Small intestine (tissue), 7 donors: ENCODE measurements around the gene EFR3B. TPM values are rescaled to one million over a fixed set of nuclear protein-coding genes. Genes with fewer than 3 reads are reported as not detected.

Experiments used
- DNase-seq, 2 donors: peaks; one replicate each; pipeline versions ENCODE4 v3.0.0 to v3.0.0-alpha.2; 2013
- FAIRE-seq: peaks from 2 replicates; lab custom pipeline; 2012; peaks lifted over from hg19 to GRCh38; lab: Jason Lieb, UNC
- H3K27ac ChIP-seq, 3 donors: one replicate each; pipeline ENCODE4 v1.5.1; 2013; ENCODE audit warnings: low read length in 2 of 3, mild to moderate bottlenecking in 2 of 3, control low read depth in 1 of 3, inconsistent platforms in 1 of 3, low read depth in 1 of 3, moderate library complexity in 1 of 3
- H3K27me3 ChIP-seq, 3 donors: one replicate each; pipeline ENCODE4 v1.6.1; 2013; ENCODE audit warnings: low read length in 3 of 3, inconsistent platforms in 1 of 3; ENCODE audit not compliant: control insufficient read depth in 3 of 3, insufficient read depth in 3 of 3
- H3K36me3 ChIP-seq, 3 donors: one replicate each; pipeline ENCODE4 v1.6.1; 2013; ENCODE audit warnings: low read length in 3 of 3, inconsistent platforms in 1 of 3, low read depth in 1 of 3, mild to moderate bottlenecking in 1 of 3, moderate library complexity in 1 of 3; ENCODE audit not compliant: control insufficient read depth in 3 of 3, insufficient read depth in 2 of 3
- H3K4me1 ChIP-seq, 3 donors: one replicate each; pipeline ENCODE4 v1.6.1; 2013; ENCODE audit warnings: low read length in 2 of 3, inconsistent platforms in 1 of 3, low read depth in 1 of 3, mild to moderate bottlenecking in 1 of 3, moderate library complexity in 1 of 3; ENCODE audit not compliant: control insufficient read depth in 3 of 3, insufficient read depth in 2 of 3
- H3K4me3 ChIP-seq, 3 donors: one replicate each; pipeline ENCODE4 v1.5.1; 2013; ENCODE audit warnings: low read length in 3 of 3, control low read depth in 1 of 3, inconsistent platforms in 1 of 3, low read depth in 1 of 3, mild to moderate bottlenecking in 1 of 3, moderate library complexity in 1 of 3
- H3K9me3 ChIP-seq, 2 donors: one replicate each; pipeline ENCODE4 v1.6.1; 2013; ENCODE audit warnings: low read depth in 1 of 2, low read length in 1 of 2; ENCODE audit not compliant: control insufficient read depth in 2 of 2, insufficient read depth in 1 of 2
- WGBS, 3 donors: extraction: QIAGEN DNeasy Blood & Tissue Kit; methylation state at CpG; one replicate each; pipeline ENCODE4 v1.1.7; 2013; 5-methylcytosine and 5-hydroxymethylcytosine counted together
- polyA plus RNA-seq, 4 donors: library from polyadenylated mRNA; stranded (reverse) in 3 of 4; unstranded in 1 of 4; fragments of 200-250 nt in 3 of 4; fragments of 120-200 nt in 1 of 4; gene quantifications; one replicate each; pipeline versions ENCODE4 v1.2.1 to v1.2.3, GENCODE V29; 2013
- donor health status: healthy with polysubstance abuse.
- donor health status: control.
- donor health status: control.
- donor health status: Bipolar disorder and iron deficiency.
- donor health status: healthy.

EFR3B gene
- polyA plus RNA-seq, 4 donors: 0.88 to 3.0 TPM; not detected in 2

DNA sequence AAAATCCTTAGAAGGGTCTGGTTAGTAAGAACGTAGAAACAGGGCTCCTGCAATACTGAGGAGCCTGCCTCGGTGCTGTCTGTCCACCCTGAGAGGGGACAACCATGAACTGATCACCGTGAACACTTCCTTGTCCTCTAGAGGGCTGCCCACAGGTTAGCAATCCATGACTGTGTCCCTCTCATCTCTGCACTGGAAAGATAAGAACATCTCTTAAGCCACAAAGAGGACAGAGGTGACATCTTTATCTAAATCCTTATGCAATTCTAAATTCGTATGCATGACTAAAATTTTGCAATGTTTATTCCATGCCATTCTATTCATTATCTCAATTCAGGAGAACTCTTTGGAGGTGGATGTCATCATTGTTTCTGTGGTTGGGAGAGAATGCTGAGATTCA is 12.8 kb downstream of the EFR3B start:
- H3K36me3 ChIP-seq: no peaks in the 10 kb centered on the region
- WGBS, 3 donors: 69 to 82% (median 75%) methylated on average over 4 of the region's 4 CpGs
- no peak overlapping the region for H3K4me3 ChIP-seq
- no peaks in the 10 kb centered on the region for H3K9me3 ChIP-seq
- H3K27ac ChIP-seq: no peak overlapping the region
- FAIRE-seq: no peak
- no peaks in the 10 kb centered on the region for H3K27me3 ChIP-seq
- H3K4me1 ChIP-seq: no peaks in the 10 kb centered on the region
- DNase-seq: no peak

DNA sequence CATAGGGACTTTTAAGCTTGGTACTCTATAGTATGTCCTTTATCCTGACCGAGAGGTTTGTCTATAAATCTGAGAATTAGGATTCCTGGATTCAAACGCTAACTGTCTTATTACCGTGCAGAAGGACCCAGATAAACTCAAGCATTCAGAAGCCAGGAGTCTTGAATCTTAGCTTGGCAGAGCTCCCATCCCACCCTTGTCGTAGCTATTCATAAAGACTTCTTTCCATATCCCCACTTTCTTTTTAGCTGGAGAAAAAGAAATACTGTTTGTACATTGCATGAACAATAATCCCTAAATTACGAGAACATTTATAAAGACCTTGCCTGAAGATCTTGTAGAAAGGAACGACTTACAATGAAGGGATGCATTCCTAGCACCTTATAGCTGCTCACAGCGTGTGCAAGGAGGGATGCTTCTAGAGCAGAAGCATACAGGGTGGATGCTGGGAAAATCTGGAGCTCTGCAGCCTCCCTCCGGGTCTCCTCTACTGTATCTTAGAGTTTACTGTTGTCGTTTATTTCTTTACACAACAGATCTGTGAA is 13.6 kb downstream of the EFR3B start:
- Histone ChIP-seq H3K9me3 (no peaks in the 10 kb centered on the region), H3K36me3 (no peaks in the 10 kb centered on the region), H3K27ac (no peak overlapping the region), H3K4me1 (no peaks in the 10 kb centered on the region), H3K27me3 (no peaks in the 10 kb centered on the region), H3K4me3 (no peak overlapping the region)
- WGBS, 3 donors: 77 to 84% (median 81%) methylated on average over 9 of the region's 9 CpGs
- DNase-seq: no peak
- no peak for FAIRE-seq

DNA sequence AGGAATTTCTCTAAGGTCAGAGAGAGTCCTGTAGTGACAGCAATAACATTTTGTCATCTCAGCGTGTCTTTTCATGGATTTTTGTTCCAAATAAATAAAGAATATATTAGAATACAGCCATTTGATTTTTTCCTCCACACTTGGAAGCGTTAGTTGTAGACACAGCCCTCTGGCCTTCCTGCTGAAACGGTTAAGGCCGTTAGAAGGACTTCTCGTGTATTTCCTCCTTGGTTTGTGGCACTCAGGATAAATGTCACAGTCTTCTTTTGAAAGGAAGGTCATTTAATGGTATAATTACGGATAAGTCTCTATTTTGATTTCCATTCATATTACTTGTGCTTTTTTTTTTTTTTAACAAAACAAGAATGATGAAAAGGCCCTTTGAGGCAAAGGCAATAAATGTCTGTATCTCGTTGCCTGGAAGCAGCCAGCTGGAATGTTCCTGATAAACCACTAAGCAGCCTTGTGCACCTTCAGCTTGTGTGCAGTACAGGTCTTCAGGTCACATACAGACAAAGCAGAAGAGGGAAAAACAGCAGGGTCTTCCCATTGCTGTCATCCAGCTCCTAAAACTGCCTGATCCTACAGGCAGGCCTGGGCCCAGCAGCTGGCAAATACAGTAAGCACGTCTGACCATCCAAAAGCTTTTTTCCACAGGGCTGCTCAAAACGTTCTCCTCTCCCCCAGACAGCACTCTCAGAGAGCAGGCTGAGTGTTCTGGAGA is 14.4 kb downstream of the EFR3B start:
- Histone ChIP-seq H3K4me3 (no peak overlapping the region), H3K27ac (no peak overlapping the region), H3K4me1 (no peaks in the 10 kb centered on the region), H3K27me3 (no peaks in the 10 kb centered on the region), H3K9me3 (no peaks in the 10 kb centered on the region), H3K36me3 (no peaks in the 10 kb centered on the region)
- DNase-seq: peak in 1 of 2 donors; percentile 51
- no peak for FAIRE-seq
- WGBS, 3 donors: 10 to 45% (median 33%) methylated on average over 9 of the region's 9 CpGs

DNA sequence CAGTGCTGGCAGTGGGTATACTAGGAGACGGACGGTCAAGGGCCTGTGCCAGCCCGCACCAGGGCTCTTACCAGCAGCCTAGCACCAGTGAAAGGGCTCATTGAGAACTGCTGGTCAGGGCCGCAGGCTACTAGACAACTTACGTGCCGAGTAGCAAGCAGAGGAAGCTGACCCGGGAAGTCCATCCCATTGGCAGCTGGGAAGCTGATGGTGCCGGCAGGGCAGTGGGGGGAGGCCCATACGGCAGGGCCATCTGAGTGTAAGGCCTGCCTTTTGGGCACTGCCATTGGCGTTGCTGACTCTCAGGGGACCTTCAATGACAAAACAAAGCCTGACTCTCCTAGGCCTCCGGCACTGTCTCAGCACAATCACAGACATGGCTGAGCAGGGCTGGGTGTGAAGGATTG is 20.6 kb downstream of the EFR3B start:
- 85 to 94% (median 87%) methylated on average over 11 of the region's 11 CpGs for WGBS, 3 donors
- DNase-seq (no peak), FAIRE-seq (no peak)
- peaks cover 0 to 3% of the 10 kb centered on the region in 2 donors for H3K9me3 ChIP-seq
- no peaks in the 10 kb centered on the region for H3K4me1 ChIP-seq
- H3K4me3 ChIP-seq: no peak overlapping the region
- H3K36me3 ChIP-seq: no peaks in the 10 kb centered on the region
- H3K27me3 ChIP-seq: no peaks in the 10 kb centered on the region
- no peak overlapping the region for H3K27ac ChIP-seq

DNA sequence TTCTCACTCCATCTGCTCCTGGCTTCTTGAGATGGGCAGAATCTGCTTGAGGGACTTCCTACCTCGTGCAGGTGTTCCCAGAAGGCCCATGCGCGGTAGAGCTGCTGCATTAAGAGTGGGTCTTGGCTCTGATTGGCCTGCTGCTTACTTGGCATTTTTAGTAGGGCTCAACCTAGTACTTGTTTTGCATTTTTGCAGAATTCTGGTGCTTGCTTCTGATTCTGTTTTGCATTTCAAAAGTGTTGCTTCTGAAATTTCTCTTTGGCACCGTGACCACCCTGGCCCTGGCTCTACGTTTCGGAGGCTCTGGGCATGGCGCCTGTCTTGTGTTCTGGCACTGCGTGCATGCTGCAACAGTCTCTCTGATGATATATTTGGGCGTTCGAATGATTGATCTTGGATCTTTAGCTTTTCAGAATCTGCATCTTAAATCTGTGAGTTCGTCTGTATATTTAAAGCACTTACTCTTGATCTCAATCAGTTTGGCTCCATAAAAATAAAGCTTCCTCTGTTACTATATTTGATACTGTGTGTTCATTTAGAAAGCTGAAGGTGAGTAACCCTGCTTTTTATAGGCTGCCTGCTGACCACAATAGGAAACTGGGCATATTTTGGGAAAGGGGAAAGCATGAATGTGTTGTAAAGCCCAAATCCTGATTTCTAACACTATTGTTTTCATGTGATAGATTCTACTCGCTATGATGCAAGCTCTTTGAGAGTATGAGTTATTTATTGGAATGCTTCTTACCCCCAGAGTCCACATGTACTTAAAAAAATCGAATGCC is 22.2 kb downstream of the EFR3B start:
- DNase-seq (no peak), FAIRE-seq (no peak)
- no peaks in the 10 kb centered on the region for H3K27me3 ChIP-seq
- no peak overlapping the region for H3K27ac ChIP-seq
- WGBS, 3 donors: 72 to 89% (median 87%) methylated on average over 13 of the region's 13 CpGs
- H3K36me3 ChIP-seq: no peaks in the 10 kb centered on the region
- no peak overlapping the region for H3K4me3 ChIP-seq
- no peaks in the 10 kb centered on the region for H3K4me1 ChIP-seq
- H3K9me3 ChIP-seq: peaks cover 0 to 3% of the 10 kb centered on the region in 2 donors

DNA sequence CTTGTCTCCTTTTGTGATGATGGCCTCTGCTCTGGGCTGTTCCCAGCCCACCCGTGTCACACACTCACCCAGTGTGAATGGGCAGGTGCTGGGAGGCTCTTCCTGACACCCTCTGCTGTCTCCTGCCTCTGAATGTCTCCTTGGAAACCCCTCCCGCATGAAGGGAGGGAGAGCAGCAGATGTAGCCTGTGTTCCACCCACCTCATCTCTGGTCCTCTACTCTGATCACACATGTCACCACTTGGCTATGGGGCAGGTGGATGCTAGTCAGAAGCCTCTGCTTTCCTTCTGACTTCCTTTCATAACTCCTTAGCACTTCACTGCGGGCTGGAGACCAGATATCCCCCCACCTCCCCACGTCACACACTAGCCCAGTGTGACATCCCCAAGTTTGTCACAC is 23.9 kb downstream of the EFR3B start:
- no peak for FAIRE-seq
- 92 to 94% (median 92%) methylated on average over 4 of the region's 4 CpGs for WGBS, 3 donors
- Histone ChIP-seq H3K27me3 (no peaks in the 10 kb centered on the region), H3K4me1 (no peaks in the 10 kb centered on the region), H3K27ac (no peak overlapping the region), H3K4me3 (no peak overlapping the region), H3K9me3 (peaks cover 0 to 3% of the 10 kb centered on the region in 2 donors), H3K36me3 (no peaks in the 10 kb centered on the region)
- DNase-seq: no peak

DNA sequence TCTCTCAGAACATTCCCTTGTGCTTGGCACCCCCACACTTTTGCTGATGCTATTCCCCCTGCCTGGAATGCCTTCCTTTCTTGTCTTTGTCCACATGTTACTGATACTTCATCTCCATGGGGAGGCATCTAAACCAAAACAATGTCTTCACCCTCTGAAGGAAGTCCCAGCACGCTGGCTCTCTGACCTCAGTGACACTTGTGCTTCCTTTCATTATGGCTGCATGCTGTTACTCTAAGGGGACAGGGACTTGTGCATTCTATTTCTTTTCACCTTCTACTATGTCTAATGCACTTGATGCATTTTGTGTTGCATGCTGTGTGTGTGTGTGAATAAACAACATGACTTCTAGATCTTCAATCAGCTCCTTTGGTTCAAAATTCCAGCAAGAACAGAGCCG is 24.6 kb downstream of the EFR3B start:
- H3K4me1 ChIP-seq: no peaks in the 10 kb centered on the region
- H3K36me3 ChIP-seq: no peaks in the 10 kb centered on the region
- no peak overlapping the region for H3K4me3 ChIP-seq
- no peaks in the 10 kb centered on the region for H3K27me3 ChIP-seq
- WGBS, 3 donors: 87 to 97% (median 91%) methylated on average over 2 of the region's 2 CpGs
- H3K27ac ChIP-seq: no peak overlapping the region
- FAIRE-seq (no peak), DNase-seq (no peak)
- H3K9me3 ChIP-seq: peaks cover 0 to 3% of the 10 kb centered on the region in 2 donors

DNA sequence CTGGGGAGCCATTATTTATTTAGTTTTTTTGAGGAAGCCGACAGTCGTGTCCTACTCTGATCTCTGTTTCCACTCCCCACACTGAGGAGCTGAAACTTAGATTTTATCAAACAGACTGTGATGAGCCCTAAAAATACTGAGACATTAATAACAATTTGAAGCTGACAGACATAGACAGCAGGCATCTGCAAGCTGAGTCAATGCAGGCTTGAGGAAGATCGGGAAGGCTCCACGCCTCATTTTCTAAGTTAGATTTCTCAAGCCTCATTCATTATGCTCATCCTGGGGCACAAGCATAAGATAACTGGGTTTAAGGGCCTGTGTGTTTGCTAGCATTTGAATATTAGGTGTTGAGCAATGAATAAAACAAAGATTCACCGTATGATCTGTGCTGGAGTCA is 26.3 kb downstream of the EFR3B start:
- Histone ChIP-seq H3K4me1 (no peaks in the 10 kb centered on the region), H3K27me3 (no peaks in the 10 kb centered on the region), H3K4me3 (no peak overlapping the region), H3K36me3 (no peaks in the 10 kb centered on the region), H3K27ac (no peak overlapping the region), H3K9me3 (peaks cover 0 to 3% of the 10 kb centered on the region in 2 donors)
- DNase-seq (no peak), FAIRE-seq (no peak)
- WGBS, 3 donors: 69 to 86% (median 85%) methylated on average over 5 of the region's 5 CpGs
